K562 (cell line): ENCODE measurements around the gene UBE2E3. TPM values are rescaled to one million over a fixed set of nuclear protein-coding genes. Genes with fewer than 3 reads are reported as not detected.
"Not testable (repeated sequence)": the region's sequence is repeated elsewhere in the genome, so short reads cannot be mapped to it uniquely, and the experiment has no call there.

ENCODE experiments used
- ATAC-seq: fragments of 200-7000 bp; cut with Tn5 transposase; 3 replicates; pipeline ENCODE4 v1.9.1; 2020; ENCODE audit warnings: moderate library complexity
- BruUV-seq: library from RNA; stranded (reverse); fragments of 400-500 nt; replicated peaks from 2 replicates; lab custom pipeline; 2021; lab: Mats Ljungman, UMichigan
- CTCF ChIA-PET: fragments of 300-600 bp; formaldehyde crosslinking; extraction: SDS; loops from one replicate; lab custom pipeline; 2021; ENCODE audit warnings: low intra/inter-chr PET ratio; lab: Yijun Ruan, JAX
- POLR2A ChIA-PET: fragments of 300-600, 350-650 bp; sonication (Branson Sonifier 250); formaldehyde crosslinking; extraction: SDS; loops from one replicate; lab custom pipeline; 2021; ENCODE audit warnings: antibody characterized with exemption, inconsistent platforms; lab: Yijun Ruan, JAX
- DNase-seq, 4 experiments: peaks; one replicate each; pipeline versions ENCODE4 v3.0.0 to v3.0.0-alpha.2; 2011 to 2018; ENCODE audit warnings: low spot score in 3 of 4, mixed read lengths in 3 of 4; ENCODE audit errors: extremely low read depth in 1 of 4
- FAIRE-seq: peaks from 2 replicates; lab custom pipeline; 2011; peaks lifted over from hg19 to GRCh38; lab: Jason Lieb, UNC
- H2AFZ ChIP-seq: 2 replicates; pipeline ENCODE4 v1.6.0; 2011; ENCODE audit warnings: low read depth, low read length, control low read depth, inconsistent platforms
- H3K27ac ChIP-seq: fragments of 200-600 bp; 3 replicates; pipeline ENCODE4 v1.8.0; 2011; ENCODE audit warnings: low read depth, mild to moderate bottlenecking, control low read depth, inconsistent platforms, low read length, moderate library complexity, mixed read lengths; ENCODE audit errors: extremely low read depth
- H3K27me3 ChIP-seq, 2 experiments: fragments of 300-600 bp in 1 of 2; 2 replicates in 1 of 2; 3 replicates in 1 of 2; pipeline versions ENCODE4 v1.6.0 to v1.8.0; 2011; ENCODE audit warnings: inconsistent platforms in 2 of 2, low read length in 2 of 2, mild to moderate bottlenecking in 1 of 2, mixed read lengths in 1 of 2, moderate library complexity in 1 of 2; ENCODE audit not compliant: control insufficient read depth in 2 of 2, insufficient read depth in 2 of 2
- H3K36me3 ChIP-seq: fragments of 300-600 bp; 3 replicates; pipeline ENCODE4 v1.8.0; 2011; ENCODE audit warnings: mild to moderate bottlenecking, low read length, inconsistent platforms; ENCODE audit not compliant: control insufficient read depth, insufficient read depth
- H3K4me1 ChIP-seq, 2 experiments: fragments of 200-600 bp in 1 of 2; replicated peaks in 1 of 2; 2 replicates in 1 of 2; 3 replicates in 1 of 2; pipeline versions ENCODE4 v1.5.1 to v1.8.0; 2011; ENCODE audit warnings: inconsistent platforms in 2 of 2, low read length in 2 of 2, mild to moderate bottlenecking in 1 of 2, mixed read lengths in 1 of 2, moderate library complexity in 1 of 2; ENCODE audit not compliant: control insufficient read depth in 2 of 2, insufficient read depth in 2 of 2
- H3K4me2 ChIP-seq: 2 replicates; pipeline ENCODE4 v1.6.1; 2011; ENCODE audit warnings: low read length, control low read depth, inconsistent platforms, mixed read lengths; ENCODE audit not compliant: insufficient read depth
- H3K4me3 ChIP-seq: fragments of 200-600 bp; sonication (generic), shearing (Covaris generic); 2 replicates; pipeline ENCODE4 v1.5.1; 2016; ENCODE audit warnings: control low read depth, inconsistent platforms
- H3K79me2 ChIP-seq: fragments of 200-600 bp; 3 replicates; pipeline ENCODE4 v1.8.0; 2011; ENCODE audit warnings: low read length, inconsistent platforms; ENCODE audit not compliant: control insufficient read depth, insufficient read depth
- H3K9ac ChIP-seq, 2 experiments: 2 replicates each; pipeline versions ENCODE4 v1.6.0 to v1.6.1; 2011; ENCODE audit warnings: low read depth in 2 of 2, low read length in 2 of 2, control low read depth in 1 of 2, inconsistent platforms in 1 of 2, mild to moderate bottlenecking in 1 of 2, mixed read lengths in 1 of 2; ENCODE audit not compliant: insufficient read depth in 1 of 2
- H3K9me1 ChIP-seq: one replicate; pipeline ENCODE4 v1.6.0; 2011; ENCODE audit warnings: inconsistent platforms, mild to moderate bottlenecking, low read length, moderate library complexity; ENCODE audit not compliant: control insufficient read depth, insufficient read depth
- H3K9me3 ChIP-seq: replicated peaks from 2 replicates; pipeline ENCODE4 v1.5.1; 2011; ENCODE audit warnings: low read depth, low read length, inconsistent platforms; ENCODE audit not compliant: control insufficient read depth, insufficient read depth
- H4K20me1 ChIP-seq: replicated peaks from 2 replicates; pipeline ENCODE4 v1.6.1; 2011; ENCODE audit warnings: low read length, inconsistent platforms, mixed read lengths; ENCODE audit not compliant: control insufficient read depth, insufficient read depth
- SP1 ChIP-seq: sonication (generic); formaldehyde crosslinking; IDR thresholded peaks from 2 replicates; pipeline ENCODE4 v1.8.1; 2022; ENCODE audit warnings: mild to moderate bottlenecking, missing genetic modification reagents
- SRSF9 ChIP-seq: fragments of 200-400 bp; formaldehyde crosslinking; IDR thresholded peaks from 2 replicates; pipeline ENCODE4 v1.6.1; 2017; ENCODE audit warnings: low read depth, low read length, borderline replicate concordance
- ZNF384 ChIP-seq: IDR thresholded peaks from 2 replicates; pipeline ENCODE4 v1.6.1; 2012; ENCODE audit warnings: low read depth, low read length, improper control_type of control experiment
- ZNF586 ChIP-seq: fragments of 450-650 bp; formaldehyde crosslinking; conservative IDR thresholded peaks from 2 replicates; pipeline ENCODE4 v1.4.0; 2020; ENCODE audit warnings: mild to moderate bottlenecking, moderate library complexity
- WGBS: fragments of 100-300 bp; shearing (Covaris generic); methylation state at CpG from one replicate; pipeline ENCODE4 v1.1.6; 2016; ENCODE audit warnings: low coverage, mixed read lengths; ENCODE audit not compliant: insufficient coverage; ENCODE audit errors: missing lambda C conversion rate; 5-methylcytosine and 5-hydroxymethylcytosine counted together
- in situ Hi-C: fragments of 300-500 bp; cut with MboI; formaldehyde crosslinking; loops from 4 replicates; pipeline ENCODE4 v1.15.0; 2018; ENCODE audit warnings: inconsistent platforms, mixed read lengths
- intact Hi-C: fragments of 100-400 bp; cut with micrococcal nuclease; formaldehyde crosslinking; loops from 2 replicates; pipeline ENCODE4 v1.14.2; 2022
- polyA plus RNA-seq, 8 experiments: library from polyadenylated mRNA; depleted of rRNA in 4 of 8; stranded (reverse) in 5 of 8; unstranded in 3 of 8; fragments of >200 nt; fragmentation: Nextera tagmentation in 2 of 8; fragmentation: Illumina TruSeq in 1 of 8; extraction: Ambion mirVana in 2 of 8; extraction: Trizol in 1 of 8; gene quantifications; 2 replicates each; pipeline versions ENCODE4 v1.2.1 to v1.2.3, GENCODE V29; 2011 to 2014; ENCODE audit warnings: inconsistent platforms in 1 of 8, missing spikeins in 1 of 8
- total RNA-seq, 7 experiments: library from RNA; depleted of rRNA in 6 of 7; stranded (reverse); fragments of >200 nt in 6 of 7; fragmentation: Illumina TruSeq in 2 of 7; extraction: Trizol in 2 of 7; gene quantifications; 2 replicates each; pipeline versions ENCODE4 v1.2.1 to v1.2.3, GENCODE V29; 2011 to 2021; ENCODE audit warnings: low replicate concordance in 1 of 7
- TF ChIP-seq, protein P1 (sequence below): fragments of 200-600 bp; sonication (generic); IDR thresholded peaks from one replicate; pipeline ENCODE4 v1.6.1; 2012; ENCODE audit warnings: mild to moderate bottlenecking, low read depth, low read length, inconsistent platforms
- TF ChIP-seq, protein P2 (sequence below): fragments of 250-450 bp; sonication (Bioruptor Pico); IDR thresholded peaks from 2 replicates; pipeline ENCODE4 v1.5.1; 2021; ENCODE audit warnings: mild to moderate bottlenecking

The UBE2E3 gene
- total and polyA plus RNA-seq, 9 of the 15 experiments (the other 6 are each of a cell fraction or from before 2014, with no cell fraction given): 58.2 to 173 (median 78.0) TPM

DNA sequence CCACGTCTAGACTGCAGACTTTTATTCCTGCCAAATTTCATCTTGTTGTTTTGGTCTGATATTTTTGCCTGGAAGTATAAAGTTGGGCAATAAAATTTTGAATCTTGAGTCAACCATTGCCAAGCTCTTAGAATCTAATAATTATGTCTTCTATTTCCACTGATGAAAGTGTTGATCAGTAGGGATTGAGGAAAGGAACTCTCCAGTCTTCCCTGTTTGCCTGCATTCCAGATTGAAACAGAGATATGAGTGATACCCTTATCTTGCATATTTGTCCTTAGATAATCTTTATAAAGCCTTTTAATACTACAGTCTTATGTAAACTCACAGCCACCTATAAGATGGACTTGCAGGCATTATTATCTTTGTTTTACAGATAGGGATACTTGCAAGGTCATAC, 45.5 kb upstream of the UBE2E3 start (continued):
- TF ChIP-seq, protein P1, sequence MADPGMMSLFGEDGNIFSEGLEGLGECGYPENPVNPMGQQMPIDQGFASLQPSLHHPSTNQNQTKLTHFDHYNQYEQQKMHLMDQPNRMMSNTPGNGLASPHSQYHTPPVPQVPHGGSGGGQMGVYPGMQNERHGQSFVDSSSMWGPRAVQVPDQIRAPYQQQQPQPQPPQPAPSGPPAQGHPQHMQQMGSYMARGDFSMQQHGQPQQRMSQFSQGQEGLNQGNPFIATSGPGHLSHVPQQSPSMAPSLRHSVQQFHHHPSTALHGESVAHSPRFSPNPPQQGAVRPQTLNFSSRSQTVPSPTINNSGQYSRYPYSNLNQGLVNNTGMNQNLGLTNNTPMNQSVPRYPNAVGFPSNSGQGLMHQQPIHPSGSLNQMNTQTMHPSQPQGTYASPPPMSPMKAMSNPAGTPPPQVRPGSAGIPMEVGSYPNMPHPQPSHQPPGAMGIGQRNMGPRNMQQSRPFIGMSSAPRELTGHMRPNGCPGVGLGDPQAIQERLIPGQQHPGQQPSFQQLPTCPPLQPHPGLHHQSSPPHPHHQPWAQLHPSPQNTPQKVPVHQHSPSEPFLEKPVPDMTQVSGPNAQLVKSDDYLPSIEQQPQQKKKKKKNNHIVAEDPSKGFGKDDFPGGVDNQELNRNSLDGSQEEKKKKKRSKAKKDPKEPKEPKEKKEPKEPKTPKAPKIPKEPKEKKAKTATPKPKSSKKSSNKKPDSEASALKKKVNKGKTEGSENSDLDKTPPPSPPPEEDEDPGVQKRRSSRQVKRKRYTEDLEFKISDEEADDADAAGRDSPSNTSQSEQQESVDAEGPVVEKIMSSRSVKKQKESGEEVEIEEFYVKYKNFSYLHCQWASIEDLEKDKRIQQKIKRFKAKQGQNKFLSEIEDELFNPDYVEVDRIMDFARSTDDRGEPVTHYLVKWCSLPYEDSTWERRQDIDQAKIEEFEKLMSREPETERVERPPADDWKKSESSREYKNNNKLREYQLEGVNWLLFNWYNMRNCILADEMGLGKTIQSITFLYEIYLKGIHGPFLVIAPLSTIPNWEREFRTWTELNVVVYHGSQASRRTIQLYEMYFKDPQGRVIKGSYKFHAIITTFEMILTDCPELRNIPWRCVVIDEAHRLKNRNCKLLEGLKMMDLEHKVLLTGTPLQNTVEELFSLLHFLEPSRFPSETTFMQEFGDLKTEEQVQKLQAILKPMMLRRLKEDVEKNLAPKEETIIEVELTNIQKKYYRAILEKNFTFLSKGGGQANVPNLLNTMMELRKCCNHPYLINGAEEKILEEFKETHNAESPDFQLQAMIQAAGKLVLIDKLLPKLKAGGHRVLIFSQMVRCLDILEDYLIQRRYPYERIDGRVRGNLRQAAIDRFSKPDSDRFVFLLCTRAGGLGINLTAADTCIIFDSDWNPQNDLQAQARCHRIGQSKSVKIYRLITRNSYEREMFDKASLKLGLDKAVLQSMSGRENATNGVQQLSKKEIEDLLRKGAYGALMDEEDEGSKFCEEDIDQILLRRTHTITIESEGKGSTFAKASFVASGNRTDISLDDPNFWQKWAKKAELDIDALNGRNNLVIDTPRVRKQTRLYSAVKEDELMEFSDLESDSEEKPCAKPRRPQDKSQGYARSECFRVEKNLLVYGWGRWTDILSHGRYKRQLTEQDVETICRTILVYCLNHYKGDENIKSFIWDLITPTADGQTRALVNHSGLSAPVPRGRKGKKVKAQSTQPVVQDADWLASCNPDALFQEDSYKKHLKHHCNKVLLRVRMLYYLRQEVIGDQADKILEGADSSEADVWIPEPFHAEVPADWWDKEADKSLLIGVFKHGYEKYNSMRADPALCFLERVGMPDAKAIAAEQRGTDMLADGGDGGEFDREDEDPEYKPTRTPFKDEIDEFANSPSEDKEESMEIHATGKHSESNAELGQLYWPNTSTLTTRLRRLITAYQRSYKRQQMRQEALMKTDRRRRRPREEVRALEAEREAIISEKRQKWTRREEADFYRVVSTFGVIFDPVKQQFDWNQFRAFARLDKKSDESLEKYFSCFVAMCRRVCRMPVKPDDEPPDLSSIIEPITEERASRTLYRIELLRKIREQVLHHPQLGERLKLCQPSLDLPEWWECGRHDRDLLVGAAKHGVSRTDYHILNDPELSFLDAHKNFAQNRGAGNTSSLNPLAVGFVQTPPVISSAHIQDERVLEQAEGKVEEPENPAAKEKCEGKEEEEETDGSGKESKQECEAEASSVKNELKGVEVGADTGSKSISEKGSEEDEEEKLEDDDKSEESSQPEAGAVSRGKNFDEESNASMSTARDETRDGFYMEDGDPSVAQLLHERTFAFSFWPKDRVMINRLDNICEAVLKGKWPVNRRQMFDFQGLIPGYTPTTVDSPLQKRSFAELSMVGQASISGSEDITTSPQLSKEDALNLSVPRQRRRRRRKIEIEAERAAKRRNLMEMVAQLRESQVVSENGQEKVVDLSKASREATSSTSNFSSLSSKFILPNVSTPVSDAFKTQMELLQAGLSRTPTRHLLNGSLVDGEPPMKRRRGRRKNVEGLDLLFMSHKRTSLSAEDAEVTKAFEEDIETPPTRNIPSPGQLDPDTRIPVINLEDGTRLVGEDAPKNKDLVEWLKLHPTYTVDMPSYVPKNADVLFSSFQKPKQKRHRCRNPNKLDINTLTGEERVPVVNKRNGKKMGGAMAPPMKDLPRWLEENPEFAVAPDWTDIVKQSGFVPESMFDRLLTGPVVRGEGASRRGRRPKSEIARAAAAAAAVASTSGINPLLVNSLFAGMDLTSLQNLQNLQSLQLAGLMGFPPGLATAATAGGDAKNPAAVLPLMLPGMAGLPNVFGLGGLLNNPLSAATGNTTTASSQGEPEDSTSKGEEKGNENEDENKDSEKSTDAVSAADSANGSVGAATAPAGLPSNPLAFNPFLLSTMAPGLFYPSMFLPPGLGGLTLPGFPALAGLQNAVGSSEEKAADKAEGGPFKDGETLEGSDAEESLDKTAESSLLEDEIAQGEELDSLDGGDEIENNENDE: no peak
- TF ChIP-seq ZNF384 (no peak), SP1 (CRISPR knock-in tag) (no peak), SRSF9 (no peak), ZNF586 (CRISPR knock-in tag) (no peak)
- TF ChIP-seq, protein P2, sequence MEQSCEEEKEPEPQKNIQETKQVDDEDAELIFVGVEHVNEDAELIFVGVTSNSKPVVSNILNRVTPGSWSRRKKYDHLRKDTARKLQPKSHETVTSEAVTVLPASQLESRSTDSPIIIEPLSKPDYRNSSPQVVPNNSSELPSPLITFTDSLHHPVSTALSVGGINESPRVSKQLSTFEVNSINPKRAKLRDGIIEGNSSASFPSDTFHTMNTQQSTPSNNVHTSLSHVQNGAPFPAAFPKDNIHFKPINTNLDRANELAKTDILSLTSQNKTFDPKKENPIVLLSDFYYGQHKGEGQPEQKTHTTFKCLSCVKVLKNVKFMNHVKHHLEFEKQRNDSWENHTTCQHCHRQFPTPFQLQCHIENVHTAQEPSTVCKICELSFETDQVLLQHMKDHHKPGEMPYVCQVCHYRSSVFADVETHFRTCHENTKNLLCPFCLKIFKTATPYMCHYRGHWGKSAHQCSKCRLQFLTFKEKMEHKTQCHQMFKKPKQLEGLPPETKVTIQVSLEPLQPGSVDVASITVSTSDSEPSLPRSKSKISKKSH (CRISPR knock-in tag): no peak

DNA sequence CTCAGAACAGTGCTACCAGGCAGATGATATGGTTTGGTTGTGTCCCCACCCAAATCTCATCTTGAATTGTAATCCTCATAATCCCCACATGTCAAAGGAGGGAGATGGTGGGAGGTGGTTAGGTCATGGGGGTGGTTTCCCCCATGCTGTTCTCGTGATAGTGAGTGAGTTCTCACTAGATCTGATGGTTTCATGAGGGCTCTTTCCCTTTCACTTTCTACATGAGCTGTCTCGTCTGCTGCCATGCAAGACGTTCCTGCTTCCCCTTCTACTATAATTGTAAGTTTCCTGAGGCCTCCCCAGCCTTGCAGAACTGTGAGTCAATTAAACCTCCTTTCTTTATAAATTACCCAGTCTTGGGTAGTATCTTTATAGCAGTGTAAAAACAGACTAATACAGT, 42.9 kb upstream of the UBE2E3 start:
- H3K9ac ChIP-seq, FAIRE-seq, H3K27ac ChIP-seq, intact Hi-C loops, H3K4me1 ChIP-seq, CTCF ChIA-PET, in situ Hi-C loops, ATAC-seq, H3K4me2 ChIP-seq, BruUV-seq, H3K36me3 ChIP-seq, H4K20me1 ChIP-seq, H3K27me3 ChIP-seq, H3K79me2 ChIP-seq, DNase-seq, H3K9me1 ChIP-seq, H2AFZ ChIP-seq, H3K4me3 ChIP-seq, H3K9me3 ChIP-seq: not testable (repeated sequence)
- WGBS: 13% methylated on average over 3 of the region's 3 CpGs
- POLR2A ChIA-PET: interaction anchor here (0.6 kb wide), 1 partner anchor 34 kb away, joined by 3 read pairs; no protein-coding TSS in a partner anchor
